Measurements from ENCODE around the gene TOMM5.

DNA sequence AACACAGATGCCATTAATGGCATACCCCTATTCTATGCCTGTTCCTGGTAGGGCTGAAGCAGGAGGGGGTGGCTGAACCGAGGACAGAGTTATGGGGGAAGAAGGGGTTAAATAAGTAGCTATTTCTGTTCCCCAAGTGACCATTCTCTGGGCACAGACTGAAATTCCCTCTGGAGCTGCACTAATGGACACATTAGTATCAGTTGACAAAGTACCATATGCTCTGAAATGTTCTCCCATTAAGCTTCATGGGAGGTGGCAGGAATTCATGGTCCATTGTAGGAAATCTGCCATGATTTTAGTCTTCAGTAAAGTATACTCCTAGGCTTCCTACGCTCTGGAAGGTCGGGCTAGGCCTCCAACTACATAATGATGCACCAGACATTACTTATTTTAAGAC is 47.8 kb upstream of the TOMM5 start:
- TF ChIP-seq, protein P1, sequence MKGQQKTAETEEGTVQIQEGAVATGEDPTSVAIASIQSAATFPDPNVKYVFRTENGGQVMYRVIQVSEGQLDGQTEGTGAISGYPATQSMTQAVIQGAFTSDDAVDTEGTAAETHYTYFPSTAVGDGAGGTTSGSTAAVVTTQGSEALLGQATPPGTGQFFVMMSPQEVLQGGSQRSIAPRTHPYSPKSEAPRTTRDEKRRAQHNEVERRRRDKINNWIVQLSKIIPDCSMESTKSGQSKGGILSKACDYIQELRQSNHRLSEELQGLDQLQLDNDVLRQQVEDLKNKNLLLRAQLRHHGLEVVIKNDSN (IDR thresholded peaks at IDR 0.05) = no peak
- TF ChIP-seq RAD21 (IDR thresholded peaks at IDR 0.05; ENCODE audit: low read depth) (no peak), TCF12 (IDR thresholded peaks at IDR 0.05; ENCODE audit: low read depth) (no peak), TAF1 (IDR thresholded peaks at IDR 0.05; ENCODE audit: low read depth) (no peak), CEBPB (IDR thresholded peaks at IDR 0.05) (no peak), FOXM1 (IDR thresholded peaks at IDR 0.05; ENCODE audit: borderline replicate concordance, low read depth) (no peak), EP300 (IDR thresholded peaks at IDR 0.05; ENCODE audit: borderline replicate concordance) (no peak), EGR1 (IDR thresholded peaks at IDR 0.05) (no peak), NFIC (IDR thresholded peaks at IDR 0.05) (no peak), YY1 (IDR thresholded peaks at IDR 0.05; ENCODE audit: low read depth) (no peak)
- TF ChIP-seq, protein P2, sequence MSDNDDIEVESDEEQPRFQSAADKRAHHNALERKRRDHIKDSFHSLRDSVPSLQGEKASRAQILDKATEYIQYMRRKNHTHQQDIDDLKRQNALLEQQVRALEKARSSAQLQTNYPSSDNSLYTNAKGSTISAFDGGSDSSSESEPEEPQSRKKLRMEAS (IDR thresholded peaks at IDR 0.05) = no peak
- TF ChIP-seq, protein P3, sequence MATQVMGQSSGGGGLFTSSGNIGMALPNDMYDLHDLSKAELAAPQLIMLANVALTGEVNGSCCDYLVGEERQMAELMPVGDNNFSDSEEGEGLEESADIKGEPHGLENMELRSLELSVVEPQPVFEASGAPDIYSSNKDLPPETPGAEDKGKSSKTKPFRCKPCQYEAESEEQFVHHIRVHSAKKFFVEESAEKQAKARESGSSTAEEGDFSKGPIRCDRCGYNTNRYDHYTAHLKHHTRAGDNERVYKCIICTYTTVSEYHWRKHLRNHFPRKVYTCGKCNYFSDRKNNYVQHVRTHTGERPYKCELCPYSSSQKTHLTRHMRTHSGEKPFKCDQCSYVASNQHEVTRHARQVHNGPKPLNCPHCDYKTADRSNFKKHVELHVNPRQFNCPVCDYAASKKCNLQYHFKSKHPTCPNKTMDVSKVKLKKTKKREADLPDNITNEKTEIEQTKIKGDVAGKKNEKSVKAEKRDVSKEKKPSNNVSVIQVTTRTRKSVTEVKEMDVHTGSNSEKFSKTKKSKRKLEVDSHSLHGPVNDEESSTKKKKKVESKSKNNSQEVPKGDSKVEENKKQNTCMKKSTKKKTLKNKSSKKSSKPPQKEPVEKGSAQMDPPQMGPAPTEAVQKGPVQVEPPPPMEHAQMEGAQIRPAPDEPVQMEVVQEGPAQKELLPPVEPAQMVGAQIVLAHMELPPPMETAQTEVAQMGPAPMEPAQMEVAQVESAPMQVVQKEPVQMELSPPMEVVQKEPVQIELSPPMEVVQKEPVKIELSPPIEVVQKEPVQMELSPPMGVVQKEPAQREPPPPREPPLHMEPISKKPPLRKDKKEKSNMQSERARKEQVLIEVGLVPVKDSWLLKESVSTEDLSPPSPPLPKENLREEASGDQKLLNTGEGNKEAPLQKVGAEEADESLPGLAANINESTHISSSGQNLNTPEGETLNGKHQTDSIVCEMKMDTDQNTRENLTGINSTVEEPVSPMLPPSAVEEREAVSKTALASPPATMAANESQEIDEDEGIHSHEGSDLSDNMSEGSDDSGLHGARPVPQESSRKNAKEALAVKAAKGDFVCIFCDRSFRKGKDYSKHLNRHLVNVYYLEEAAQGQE (IDR thresholded peaks at IDR 0.05; ENCODE audit: low read depth) = no peak

All from Ishikawa (cell line).